SKM-1 treated with dmso at 0.1 percent for 144 hours (cell line): ENCODE measurements around the gene GPX1.

ENCODE experiments used
- DNase-seq: peaks from one replicate; lab custom pipeline; 2025; ENCODE audit not compliant: unreplicated experiment; lab: John Stamatoyannopoulos, UW

Gene GPX1

GRCh38 chr3:49313896-49314688 lies 44.1 kb downstream of the GPX1 start:
- DNase-seq, result no peak

- DNase-seq, result no peak
Observed at GRCh38 chr3:49311283-49311682, 46.9 kb downstream of the GPX1 start.

GRCh38 chr3:49310677-49311076 lies 47.5 kb downstream of the GPX1 start:
- DNase-seq, result no peak
